ENCODE results near the gene TC2N. TPM values are rescaled to one million over a fixed set of nuclear protein-coding genes. Genes with fewer than 3 reads are reported as not detected.

The TC2N gene
- total RNA-seq, 2 donors from 2014 or later: 33.4 to 42.8 TPM

DNA sequence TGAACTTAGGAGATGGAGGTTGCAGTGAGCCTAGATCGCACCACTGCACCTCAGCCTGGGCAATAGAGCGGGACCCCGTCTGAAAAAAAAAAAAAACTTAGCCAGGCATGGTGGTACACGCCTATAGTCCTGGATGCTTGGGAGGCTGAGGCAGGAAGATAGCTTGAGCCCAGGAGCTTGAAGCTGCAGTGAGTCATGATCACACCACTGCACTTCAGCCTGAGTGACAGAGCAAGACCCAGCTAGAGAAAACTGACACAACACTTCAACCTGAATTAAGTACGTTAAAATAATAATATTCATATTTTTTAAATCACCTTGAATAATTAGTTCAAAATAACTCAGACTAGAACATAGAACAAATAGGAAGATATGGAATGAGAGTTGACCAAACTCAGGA lies 129.7 kb downstream of the TC2N start:
- Mint-ChIP-seq H3K9me3 (no peaks in the 10 kb centered on the region), H3K27ac (no peak overlapping the region), H3K36me3 (no peaks in the 10 kb centered on the region)
- ATAC-seq (no peak), DNase-seq (ENCODE audit: low spot score in 2 of 2) (no peak)

DNA sequence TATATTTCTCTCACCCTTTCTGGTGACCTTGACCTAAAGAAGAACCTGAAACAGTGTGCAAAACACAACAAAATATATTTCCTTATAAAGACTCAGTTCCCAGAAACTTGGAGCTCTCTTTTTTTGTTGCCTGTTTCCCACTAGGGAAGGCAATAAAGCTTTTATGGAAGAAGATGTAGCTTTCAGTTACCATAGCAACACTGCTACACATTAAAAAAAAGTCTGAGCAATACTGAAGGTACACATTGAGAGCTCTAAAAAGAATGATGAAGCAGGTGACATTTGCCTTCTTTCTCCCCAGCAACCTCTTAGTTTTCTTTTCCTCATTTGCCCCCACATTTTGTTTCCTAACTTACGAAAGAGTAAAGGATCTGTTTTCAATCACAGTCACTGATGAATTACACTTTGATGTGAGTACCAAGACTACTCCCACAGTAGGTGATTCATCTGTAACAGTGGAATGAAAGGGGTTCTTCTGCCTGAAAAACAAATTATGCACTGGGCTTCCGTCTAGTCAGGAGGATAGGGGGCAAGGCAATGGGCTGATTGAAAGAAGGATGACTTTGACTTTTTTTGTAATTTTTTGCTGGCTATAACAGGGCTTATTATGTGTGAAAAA lies 134.4 kb downstream of the TC2N start:
- Mint-ChIP-seq H3K9me3 (no peaks in the 10 kb centered on the region), H3K27ac (peak overlapping the region in 1 of 2 donors; percentile 32), H3K36me3 (no peaks in the 10 kb centered on the region)
- peak; percentile 45 to 83 for ATAC-seq
- DNase-seq (ENCODE audit: low spot score in 2 of 2): no peak

- no peak for DNase-seq (ENCODE audit: low spot score in 2 of 2)
- ATAC-seq: peak; percentile 61 to 69
- H3K9me3 Mint-ChIP-seq: no peaks in the 10 kb centered on the region
- H3K27ac Mint-ChIP-seq: no peak overlapping the region
- no peaks in the 10 kb centered on the region for H3K36me3 Mint-ChIP-seq
Measured at GRCh38 chr14:91732439-91732838, 134.9 kb downstream of the TC2N start.

DNA sequence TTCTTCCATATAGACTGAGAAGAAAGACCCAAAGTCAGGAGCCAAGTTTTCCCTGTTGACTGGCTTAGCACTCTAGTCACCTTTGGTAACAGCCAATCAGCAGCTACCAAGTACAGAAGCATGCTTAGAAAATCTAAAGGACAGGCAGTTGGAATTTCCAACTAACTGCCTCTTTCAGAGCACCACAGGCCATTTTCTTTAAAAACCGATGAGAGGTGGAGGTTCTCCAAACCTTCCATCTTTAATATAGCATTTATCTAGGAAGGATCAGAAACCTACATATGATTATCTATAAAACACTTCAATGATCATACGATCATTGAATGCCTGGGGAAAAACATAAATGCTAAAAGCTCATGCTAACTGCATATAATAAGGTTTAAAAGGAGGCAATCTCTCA lies 135.3 kb downstream of the TC2N start, which contains the start of gene CATSPERB:
CATSPERB (minus strand) TSS at position 101 of the 400 bp plus-strand sequence. CDS start 2,607 bp downstream, outside the sequence.
- ATAC-seq (no peak), DNase-seq (ENCODE audit: low spot score in 2 of 2) (no peak)
- Mint-ChIP-seq H3K36me3 (no peaks in the 10 kb centered on the region), H3K9me3 (no peaks in the 10 kb centered on the region), H3K27ac (peak within 1 kb of the TSS in 1 of 2 donors; percentile 32)

DNA sequence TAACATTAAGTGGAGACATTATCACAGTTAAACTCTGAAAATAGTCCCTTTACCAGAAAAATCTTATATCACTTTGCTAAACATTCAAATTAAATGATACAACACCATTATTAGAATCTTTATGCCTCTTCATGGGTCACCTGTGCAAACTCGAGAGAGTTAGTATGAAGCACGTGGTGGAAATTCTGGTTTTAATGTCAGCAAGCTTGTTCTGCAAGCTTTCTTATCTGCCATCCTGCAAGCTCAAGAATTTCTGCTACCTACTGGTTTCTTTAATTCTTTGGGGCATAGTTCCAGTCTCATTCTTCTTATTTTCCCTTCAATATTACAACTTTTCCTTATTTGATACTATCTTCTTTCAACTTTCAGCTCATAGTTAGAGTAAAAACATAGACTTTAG lies 136.3 kb downstream of the TC2N start:
- Mint-ChIP-seq H3K36me3 (no peaks in the 10 kb centered on the region), H3K9me3 (no peaks in the 10 kb centered on the region), H3K27ac (no peak overlapping the region)
- no peak for ATAC-seq
- DNase-seq (ENCODE audit: low spot score in 2 of 2): no peak

- ATAC-seq (no peak), DNase-seq (ENCODE audit: low spot score in 2 of 2) (no peak)
- Mint-ChIP-seq H3K9me3 (no peaks in the 10 kb centered on the region), H3K27ac (no peak overlapping the region), H3K36me3 (no peaks in the 10 kb centered on the region)
Measured at GRCh38 chr14:91729756-91730155, 137.6 kb downstream of the TC2N start.

Other genes with a start within 250 kb of the TC2N start
- gene CATSPERB, start 135.4 kb downstream of the TC2N start, total RNA-seq: 1 to 10 TPM in 1 of 2 donors, under 1 TPM in 1; 0.50 to 1.1 TPM
- gene FBLN5, start 80.2 kb upstream of the TC2N start, total RNA-seq: 1 to 10 TPM in 1 of 2 donors, under 1 TPM in 1; 0.41 to 2.7 TPM
- gene TRIP11, start 172.5 kb upstream of the TC2N start, total RNA-seq: 10 to 100 TPM; 27.3 to 32.3 TPM
- 10 to 100 TPM; 35.5 to 45.3 TPM for gene ATXN3, start 239.0 kb upstream of the TC2N start, total RNA-seq

Measured in activated naive CD4-positive, alpha-beta T cell treated with anti-CD3 and anti-CD28 coated beads, Interleukin-2, amount 50 U/mL, for 72 hours (primary cell).